ENCODE measurements around the gene HERPUD2.

HERPUD2 gene

DNA sequence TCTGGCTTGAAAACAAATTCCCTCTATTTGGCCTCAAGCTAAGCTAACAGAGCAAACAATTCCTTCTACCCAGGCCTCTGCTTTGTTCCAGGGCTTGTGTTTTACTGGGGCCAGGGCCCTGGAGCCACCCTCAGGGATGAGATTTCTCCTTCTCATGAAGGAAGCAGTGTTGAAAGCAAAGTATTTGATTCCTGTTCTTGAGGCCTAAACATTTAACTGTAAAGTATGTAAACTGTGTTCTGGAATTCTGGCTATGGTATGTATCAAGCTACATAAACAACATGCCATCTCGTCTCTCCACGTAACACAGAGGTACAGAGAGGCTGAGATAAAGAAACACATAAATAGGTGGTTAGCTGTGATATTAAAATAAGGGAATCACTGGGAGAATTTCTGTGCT lies 81.8 kb downstream of the HERPUD2 start:
- CTCF ChIA-PET, result interaction anchor here (2.2 to 7.9 kb wide), 3 partner anchors 11 to 19 kb away, joined by 5 to 60 read pairs (median 10); no protein-coding TSS in a partner anchor
- no peak for DNase-seq (ENCODE audit: extremely low spot score)

DNA sequence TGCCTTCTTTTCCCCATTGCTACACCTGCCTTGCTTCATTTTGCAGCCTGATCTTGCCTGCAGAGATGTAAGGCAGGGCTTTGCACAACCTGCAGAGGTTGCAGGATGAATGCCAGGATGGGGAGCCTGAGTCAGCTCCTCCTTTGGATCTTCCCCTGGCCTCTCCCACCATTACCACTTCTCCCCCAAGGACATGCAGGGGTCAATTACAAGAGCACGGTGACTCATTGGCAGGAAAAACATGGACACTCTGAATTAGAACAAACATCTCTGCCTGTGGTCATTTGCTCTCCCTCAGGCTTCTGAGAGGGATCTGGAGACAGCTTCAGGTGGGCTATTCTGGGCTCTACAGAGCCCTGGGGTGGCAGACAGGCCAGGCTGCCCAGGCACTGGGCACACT lies 89.2 kb downstream of the HERPUD2 start:
- TF ChIP-seq, protein P1, sequence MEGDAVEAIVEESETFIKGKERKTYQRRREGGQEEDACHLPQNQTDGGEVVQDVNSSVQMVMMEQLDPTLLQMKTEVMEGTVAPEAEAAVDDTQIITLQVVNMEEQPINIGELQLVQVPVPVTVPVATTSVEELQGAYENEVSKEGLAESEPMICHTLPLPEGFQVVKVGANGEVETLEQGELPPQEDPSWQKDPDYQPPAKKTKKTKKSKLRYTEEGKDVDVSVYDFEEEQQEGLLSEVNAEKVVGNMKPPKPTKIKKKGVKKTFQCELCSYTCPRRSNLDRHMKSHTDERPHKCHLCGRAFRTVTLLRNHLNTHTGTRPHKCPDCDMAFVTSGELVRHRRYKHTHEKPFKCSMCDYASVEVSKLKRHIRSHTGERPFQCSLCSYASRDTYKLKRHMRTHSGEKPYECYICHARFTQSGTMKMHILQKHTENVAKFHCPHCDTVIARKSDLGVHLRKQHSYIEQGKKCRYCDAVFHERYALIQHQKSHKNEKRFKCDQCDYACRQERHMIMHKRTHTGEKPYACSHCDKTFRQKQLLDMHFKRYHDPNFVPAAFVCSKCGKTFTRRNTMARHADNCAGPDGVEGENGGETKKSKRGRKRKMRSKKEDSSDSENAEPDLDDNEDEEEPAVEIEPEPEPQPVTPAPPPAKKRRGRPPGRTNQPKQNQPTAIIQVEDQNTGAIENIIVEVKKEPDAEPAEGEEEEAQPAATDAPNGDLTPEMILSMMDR (IDR thresholded peaks at IDR 0.05; ENCODE audit: control extremely low read depth, extremely low read depth, low read depth, missing control alignments), result no peak
- POLR2A ChIA-PET, result no interaction called here
- DNase-seq (ENCODE audit: extremely low spot score), result no peak
- CTCF ChIA-PET, result interaction anchor here (1.1 kb wide), 1 partner anchor 9 kb away, joined by 3 read pairs; no protein-coding TSS in a partner anchor

More for the DNA sequence above, 81.8 kb downstream of the HERPUD2 start:
- POLR2A ChIA-PET, result no interaction called here
- TF ChIP-seq, protein P1 (IDR thresholded peaks at IDR 0.05; ENCODE audit: control extremely low read depth, extremely low read depth, low read depth, missing control alignments), result no peak

DNA sequence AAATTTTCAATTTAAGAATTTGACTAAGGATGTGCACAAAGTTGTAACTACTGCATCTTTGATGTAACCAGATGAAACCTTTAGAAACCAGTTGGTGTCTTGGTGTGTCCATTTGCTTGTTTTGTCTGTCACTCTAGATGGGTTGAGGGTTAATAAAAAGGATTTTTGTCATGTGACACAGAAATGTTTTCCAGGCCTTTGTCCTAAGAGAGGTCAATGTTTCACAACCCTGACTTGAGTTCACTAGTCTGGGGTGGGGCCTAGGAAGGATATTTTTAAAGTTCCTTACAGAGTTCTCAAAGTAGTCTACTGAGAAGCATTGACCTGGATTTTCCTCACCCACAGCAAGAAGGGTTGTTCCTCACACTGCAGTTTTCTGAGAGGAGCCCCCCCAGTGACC lies 90.3 kb downstream of the HERPUD2 start:
- CTCF ChIA-PET, result interaction anchor here (1.1 kb wide), 1 partner anchor 8 kb away, joined by 3 read pairs; no protein-coding TSS in a partner anchor
- no peak for DNase-seq (ENCODE audit: extremely low spot score)
- POLR2A ChIA-PET, result no interaction called here

GRCh38 chr7:35599645-35600044 lies 95.3 kb downstream of the HERPUD2 start:
- TF ChIP-seq, protein P1 (IDR thresholded peaks at IDR 0.05; ENCODE audit: control extremely low read depth, extremely low read depth, low read depth, missing control alignments), result no peak
- CTCF ChIA-PET, result interaction anchor here (1.3 to 2.7 kb wide), 3 partner anchors 10 to 25 kb away, joined by 3 to 10 read pairs (median 6); no protein-coding TSS in a partner anchor
- DNase-seq (ENCODE audit: extremely low spot score), result no peak
- POLR2A ChIA-PET, result no interaction called here

More for the DNA sequence above, 90.3 kb downstream of the HERPUD2 start:
- TF ChIP-seq, protein P1 (IDR thresholded peaks at IDR 0.05; ENCODE audit: control extremely low read depth, extremely low read depth, low read depth, missing control alignments), result no peak

DNA sequence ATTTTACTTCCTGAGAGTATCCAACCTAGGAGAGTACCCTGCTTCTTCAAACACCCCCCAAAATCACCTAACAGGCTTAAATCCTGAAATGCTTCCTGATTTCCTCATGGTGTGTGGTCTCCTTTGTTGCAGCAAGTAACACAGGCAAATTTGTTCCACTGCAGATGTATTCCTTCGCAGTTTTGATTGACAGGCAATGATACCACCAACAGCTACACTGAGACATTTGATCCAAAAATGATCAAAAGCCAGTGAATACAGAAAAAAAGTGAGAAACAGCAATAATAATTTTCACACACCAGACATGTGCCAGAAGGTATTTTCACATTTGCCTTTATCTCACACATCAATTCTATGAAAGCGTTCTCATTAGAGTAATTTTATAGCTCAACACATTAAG lies 95.9 kb downstream of the HERPUD2 start:
- no peak for DNase-seq (ENCODE audit: extremely low spot score)
- CTCF ChIA-PET, result interaction anchor here (1.3 to 2.7 kb wide), 3 partner anchors 9 to 25 kb away, joined by 3 to 10 read pairs (median 6); no protein-coding TSS in a partner anchor

GRCh38 chr7:35596061-35596460 lies 98.9 kb downstream of the HERPUD2 start:
- ChIA-PET POLR2A (no interaction called here), CTCF (interaction anchor here (0.8 to 4.5 kb wide), 9 partner anchors 9 to 58 kb away, joined by 3 to 23 read pairs (median 4); no protein-coding TSS in a partner anchor)
- TF ChIP-seq, protein P1 (IDR thresholded peaks at IDR 0.05; ENCODE audit: control extremely low read depth, extremely low read depth, low read depth, missing control alignments), result no peak
- no peak for DNase-seq (ENCODE audit: extremely low spot score)

More for the DNA sequence above, 95.9 kb downstream of the HERPUD2 start:
- POLR2A ChIA-PET, result no interaction called here
- TF ChIP-seq, protein P1 (IDR thresholded peaks at IDR 0.05; ENCODE audit: control extremely low read depth, extremely low read depth, low read depth, missing control alignments), result no peak

Data from GM10248 (cell line).